ENCODE data around the gene RELN. TPM values are rescaled to one million over a fixed set of nuclear protein-coding genes. Genes with fewer than 3 reads are reported as not detected.

RELN gene
- total RNA-seq, 2 donors from 2014 or later = not detected

DNA sequence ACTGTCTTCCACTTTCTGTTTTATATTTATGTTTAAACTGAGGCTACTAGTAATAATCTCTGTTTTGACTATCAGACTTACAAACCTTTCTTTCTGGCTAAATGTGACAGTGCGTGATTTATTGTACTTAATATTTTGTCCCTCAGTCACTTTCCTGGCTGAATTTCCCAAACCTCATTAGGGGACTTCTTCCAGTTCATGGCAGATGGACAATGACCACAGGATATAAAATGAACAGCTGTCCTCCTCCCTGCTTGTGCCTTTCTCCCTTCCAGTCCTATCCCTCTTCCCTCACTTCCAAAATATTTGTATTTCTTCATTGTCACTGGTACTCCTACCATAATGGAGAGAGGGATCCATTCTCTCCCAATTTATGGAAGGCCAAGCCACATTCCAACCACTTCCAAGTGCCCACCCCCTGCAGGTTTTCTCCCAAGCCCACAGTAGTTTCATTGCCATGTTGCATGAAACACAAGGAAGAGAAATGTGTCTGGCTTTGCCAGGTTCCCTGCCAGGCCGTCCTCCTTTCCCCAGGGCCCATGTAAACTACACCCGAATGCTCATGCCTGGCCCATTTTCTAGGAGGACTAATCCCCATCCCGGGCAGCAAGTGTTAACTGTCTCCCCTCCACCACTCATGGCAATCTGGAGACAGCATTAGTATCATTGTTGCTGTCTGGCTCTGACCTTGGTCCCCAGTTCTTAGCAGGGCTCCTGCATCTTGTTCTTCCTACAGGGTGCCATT is 273.9 kb downstream of the RELN start:
- no peak overlapping the region for H3K27ac Mint-ChIP-seq
- no peaks in the 10 kb centered on the region for H3K4me1 Mint-ChIP-seq
- no peak overlapping the region for H3K4me3 Mint-ChIP-seq
- H3K36me3 Mint-ChIP-seq (ENCODE audit: low read depth) = no peaks in the 10 kb centered on the region
- ATAC-seq (replicated peaks) = no peak
- H3K9me3 Mint-ChIP-seq = no peaks in the 10 kb centered on the region
- H3K27me3 Mint-ChIP-seq = peaks cover 17% of the 10 kb centered on the region

DNA sequence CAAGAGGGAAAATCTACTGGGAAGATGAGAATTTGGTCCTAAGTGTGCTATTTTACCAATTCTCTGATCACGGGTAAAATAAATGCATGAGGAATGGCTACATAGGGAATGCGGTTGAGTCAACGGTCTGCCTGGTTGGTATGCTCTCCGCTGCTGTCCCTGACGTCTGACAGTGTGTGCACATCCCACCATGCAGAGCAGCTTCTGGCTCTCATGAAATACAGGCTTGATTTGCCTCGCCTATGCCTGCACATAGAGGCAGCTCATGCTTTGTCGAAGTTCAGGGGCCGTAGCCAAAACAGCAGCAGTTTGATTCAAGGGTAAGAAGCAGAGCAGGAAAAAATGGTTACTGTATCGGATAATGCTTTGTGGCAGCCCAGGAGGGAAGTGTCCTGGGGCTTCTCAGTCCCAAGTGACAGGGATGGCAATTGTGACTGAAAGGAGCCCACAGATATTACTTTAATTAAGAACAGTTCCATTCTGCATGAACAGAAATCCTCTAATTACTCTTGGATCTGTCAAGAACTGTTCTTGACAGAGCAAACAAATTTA is 275.0 kb downstream of the RELN start:
- Mint-ChIP-seq H3K4me1 (no peaks in the 10 kb centered on the region), H3K36me3 (ENCODE audit: low read depth) (no peaks in the 10 kb centered on the region), H3K27ac (no peak overlapping the region), H3K9me3 (no peaks in the 10 kb centered on the region), H3K4me3 (no peak overlapping the region), H3K27me3 (peaks cover 16% of the 10 kb centered on the region)
- ATAC-seq (replicated peaks) = no peak

- no peak overlapping the region for H3K27ac Mint-ChIP-seq
These were observed 276.3 kb downstream of the RELN start for GRCh38 chr7:103712991-103713778.

GRCh38 chr7:103711413-103711812 is 278.0 kb downstream of the RELN start:
- Mint-ChIP-seq H3K27me3 (peaks cover 8% of the 10 kb centered on the region), H3K4me3 (no peak overlapping the region), H3K4me1 (no peaks in the 10 kb centered on the region), H3K9me3 (no peaks in the 10 kb centered on the region), H3K36me3 (ENCODE audit: low read depth) (no peaks in the 10 kb centered on the region), H3K27ac (no peak overlapping the region)
- ATAC-seq (replicated peaks) = no peak

More at GRCh38 chr7:103712991-103713778, 276.3 kb downstream of the RELN start:
- Mint-ChIP-seq H3K9me3 (no peaks in the 10 kb centered on the region), H3K4me1 (no peaks in the 10 kb centered on the region), H3K36me3 (ENCODE audit: low read depth) (no peaks in the 10 kb centered on the region), H3K27me3 (peaks cover 12% of the 10 kb centered on the region), H3K4me3 (no peak overlapping the region)
- no peak for ATAC-seq (replicated peaks)

GRCh38 chr7:103710247-103710646 is 279.2 kb downstream of the RELN start:
- Mint-ChIP-seq H3K4me3 (no peak overlapping the region), H3K9me3 (no peaks in the 10 kb centered on the region), H3K4me1 (no peaks in the 10 kb centered on the region), H3K27ac (no peak overlapping the region), H3K36me3 (ENCODE audit: low read depth) (no peaks in the 10 kb centered on the region), H3K27me3 (no peaks in the 10 kb centered on the region)
- ATAC-seq (replicated peaks) = peak; percentile 50

GRCh38 chr7:103706805-103707204 is 282.7 kb downstream of the RELN start:
- no peaks in the 10 kb centered on the region for H3K4me1 Mint-ChIP-seq
- no peaks in the 10 kb centered on the region for H3K9me3 Mint-ChIP-seq
- H3K4me3 Mint-ChIP-seq = no peak overlapping the region
- no peak overlapping the region for H3K27ac Mint-ChIP-seq
- peaks cover 7% of the 10 kb centered on the region for H3K27me3 Mint-ChIP-seq
- ATAC-seq (replicated peaks) = no peak
- no peaks in the 10 kb centered on the region for H3K36me3 Mint-ChIP-seq (ENCODE audit: low read depth)

- Mint-ChIP-seq H3K4me3 (no peak overlapping the region), H3K9me3 (no peaks in the 10 kb centered on the region), H3K4me1 (no peaks in the 10 kb centered on the region), H3K36me3 (ENCODE audit: low read depth) (no peaks in the 10 kb centered on the region), H3K27ac (no peak overlapping the region), H3K27me3 (peaks cover 7% of the 10 kb centered on the region)
- ATAC-seq (replicated peaks) = no peak
These were observed 283.9 kb downstream of the RELN start for GRCh38 chr7:103705542-103705941.

DNA sequence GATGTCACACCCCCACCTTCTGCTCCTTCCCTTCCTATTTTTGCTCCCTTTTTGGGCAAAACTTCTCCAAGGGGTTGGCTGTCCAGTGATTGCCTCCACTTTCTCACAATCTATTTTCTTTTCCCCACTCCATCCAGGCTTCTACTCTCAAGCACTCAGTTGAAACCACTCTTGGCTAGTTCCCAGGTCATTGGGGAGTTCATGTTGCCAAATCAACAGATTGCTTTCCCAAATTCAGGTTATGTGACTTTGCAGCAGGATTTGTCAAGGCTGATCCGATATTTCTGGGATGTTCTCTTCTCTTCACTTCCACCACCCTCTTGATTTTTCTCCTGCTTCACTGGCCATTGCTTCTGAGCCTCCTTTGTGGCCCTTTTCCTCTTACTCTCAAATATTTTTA is 284.8 kb downstream of the RELN start:
- Mint-ChIP-seq H3K27me3 (peaks cover 7% of the 10 kb centered on the region), H3K36me3 (ENCODE audit: low read depth) (no peaks in the 10 kb centered on the region), H3K4me1 (no peaks in the 10 kb centered on the region), H3K4me3 (no peak overlapping the region), H3K27ac (no peak overlapping the region), H3K9me3 (no peaks in the 10 kb centered on the region)
- no peak for ATAC-seq (replicated peaks)

DNA sequence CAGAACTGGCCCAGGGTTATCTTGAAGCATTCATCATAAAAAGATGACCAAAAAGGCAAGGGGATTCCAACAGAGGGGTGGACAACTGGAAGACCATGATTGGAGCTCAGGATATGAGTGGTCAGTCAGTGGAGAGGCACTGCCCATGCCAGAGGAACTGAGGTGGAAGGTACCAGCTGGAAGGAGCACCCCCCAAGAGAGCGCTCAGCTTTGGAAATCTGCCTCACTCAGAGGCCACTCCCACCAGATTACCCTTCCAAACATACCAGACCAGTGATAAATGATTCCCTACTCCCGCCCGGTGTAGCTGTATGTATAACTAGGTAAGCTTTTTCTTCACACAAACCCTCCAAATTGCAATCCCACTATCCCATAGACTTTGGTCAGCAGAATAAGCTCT is 286.5 kb downstream of the RELN start:
- Mint-ChIP-seq H3K9me3 (no peaks in the 10 kb centered on the region), H3K27me3 (peaks cover 7% of the 10 kb centered on the region), H3K4me1 (no peaks in the 10 kb centered on the region), H3K27ac (no peak overlapping the region), H3K36me3 (ENCODE audit: low read depth) (no peaks in the 10 kb centered on the region), H3K4me3 (no peak overlapping the region)
- no peak for ATAC-seq (replicated peaks)

GRCh38 chr7:103702454-103702853 is 287.0 kb downstream of the RELN start:
- Mint-ChIP-seq H3K36me3 (ENCODE audit: low read depth) (no peaks in the 10 kb centered on the region), H3K9me3 (no peaks in the 10 kb centered on the region), H3K4me3 (no peak overlapping the region), H3K27ac (no peak overlapping the region), H3K27me3 (peaks cover 7% of the 10 kb centered on the region), H3K4me1 (no peaks in the 10 kb centered on the region)
- ATAC-seq (replicated peaks) = no peak

- Mint-ChIP-seq H3K4me3 (no peak overlapping the region), H3K27me3 (no peaks in the 10 kb centered on the region), H3K9me3 (no peaks in the 10 kb centered on the region), H3K27ac (no peak overlapping the region), H3K4me1 (no peaks in the 10 kb centered on the region), H3K36me3 (ENCODE audit: low read depth) (no peaks in the 10 kb centered on the region)
- ATAC-seq (replicated peaks) = no peak
These were observed 290.4 kb downstream of the RELN start for GRCh38 chr7:103699032-103699431.

DNA sequence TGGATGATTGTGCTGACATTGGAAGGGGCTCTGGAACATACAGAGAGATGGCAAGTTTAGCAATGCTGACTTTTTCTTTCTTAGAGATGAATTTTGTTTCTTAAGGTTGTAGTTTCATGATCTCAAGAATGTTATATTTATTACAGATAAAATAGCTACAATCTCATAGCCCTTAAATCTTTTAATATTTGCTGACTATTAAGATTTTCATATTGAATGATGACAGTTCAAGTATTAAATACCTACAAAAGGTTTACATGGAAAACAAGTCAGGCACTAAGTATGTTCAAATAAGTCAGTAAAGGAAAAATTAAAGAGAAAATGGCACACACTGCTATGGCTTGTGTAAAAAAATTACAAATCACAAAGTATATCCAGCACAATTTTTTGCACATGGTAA is 291.4 kb downstream of the RELN start:
- no peaks in the 10 kb centered on the region for H3K27me3 Mint-ChIP-seq
- no peak for ATAC-seq (replicated peaks)
- no peaks in the 10 kb centered on the region for H3K9me3 Mint-ChIP-seq
- no peaks in the 10 kb centered on the region for H3K36me3 Mint-ChIP-seq (ENCODE audit: low read depth)
- no peak overlapping the region for H3K4me3 Mint-ChIP-seq
- H3K4me1 Mint-ChIP-seq = no peaks in the 10 kb centered on the region
- H3K27ac Mint-ChIP-seq = no peak overlapping the region

DNA sequence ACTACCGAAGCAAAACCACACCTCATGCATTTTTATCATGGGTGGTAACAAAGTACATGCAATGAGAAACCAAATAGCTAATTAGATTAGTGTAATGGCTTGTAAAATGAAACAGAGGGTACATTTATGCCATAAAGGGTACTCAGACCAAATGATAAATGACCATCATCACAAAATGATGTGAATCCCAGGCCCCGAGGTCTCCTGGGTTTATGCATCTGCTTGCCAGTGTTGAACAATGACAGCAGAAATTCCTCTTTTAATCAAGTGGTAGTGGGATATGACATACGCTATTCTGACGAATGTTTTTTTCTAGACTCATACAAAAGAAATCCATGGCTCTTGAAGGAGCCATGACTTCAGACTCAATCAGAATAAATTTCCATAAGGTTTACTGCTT is 293.9 kb downstream of the RELN start:
- H3K27ac Mint-ChIP-seq = no peak overlapping the region
- no peaks in the 10 kb centered on the region for H3K9me3 Mint-ChIP-seq
- no peaks in the 10 kb centered on the region for H3K4me1 Mint-ChIP-seq
- no peak overlapping the region for H3K4me3 Mint-ChIP-seq
- no peak for ATAC-seq (replicated peaks)
- no peaks in the 10 kb centered on the region for H3K36me3 Mint-ChIP-seq (ENCODE audit: low read depth)
- H3K27me3 Mint-ChIP-seq = no peaks in the 10 kb centered on the region

DNA sequence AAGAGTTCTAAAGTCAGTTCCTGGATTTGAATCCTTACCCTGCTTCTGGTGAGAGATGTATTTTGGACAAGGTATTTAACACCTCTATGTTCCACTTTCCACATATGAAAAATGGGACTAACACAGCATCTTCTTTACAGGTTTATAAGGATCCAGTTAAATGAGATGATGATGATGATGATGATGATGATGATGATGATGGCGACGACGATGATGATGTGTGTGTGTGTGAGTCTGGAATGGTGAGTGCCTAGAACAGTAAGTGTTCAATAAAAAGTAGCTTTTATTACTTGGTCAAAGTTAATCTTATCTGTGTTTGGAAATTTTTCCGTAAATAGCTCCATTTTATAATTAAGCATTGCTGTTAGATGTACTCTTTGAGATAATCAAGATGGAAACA is 295.2 kb downstream of the RELN start:
- no peaks in the 10 kb centered on the region for H3K9me3 Mint-ChIP-seq
- no peaks in the 10 kb centered on the region for H3K4me1 Mint-ChIP-seq
- H3K27me3 Mint-ChIP-seq = no peaks in the 10 kb centered on the region
- H3K4me3 Mint-ChIP-seq = no peak overlapping the region
- H3K27ac Mint-ChIP-seq = no peak overlapping the region
- no peaks in the 10 kb centered on the region for H3K36me3 Mint-ChIP-seq (ENCODE audit: low read depth)
- no peak for ATAC-seq (replicated peaks)

- H3K9me3 Mint-ChIP-seq = no peaks in the 10 kb centered on the region
- H3K4me3 Mint-ChIP-seq = no peak overlapping the region
- H3K27me3 Mint-ChIP-seq = no peaks in the 10 kb centered on the region
- no peak overlapping the region for H3K27ac Mint-ChIP-seq
- ATAC-seq (replicated peaks) = no peak
- no peaks in the 10 kb centered on the region for H3K36me3 Mint-ChIP-seq (ENCODE audit: low read depth)
- no peaks in the 10 kb centered on the region for H3K4me1 Mint-ChIP-seq
These were observed 298.2 kb downstream of the RELN start for GRCh38 chr7:103691291-103691690.
